HG03442 (cell line): Measurements from ENCODE around the gene RASSF7.

Source experiments
- ATAC-seq: cut with Tn5 transposase; IDR thresholded peaks from one replicate; pipeline ENCODE4 v1.9.1; 2021; ENCODE audit warnings: mild to moderate bottlenecking, moderate library complexity; ENCODE audit not compliant: unreplicated experiment

Gene RASSF7

DNA sequence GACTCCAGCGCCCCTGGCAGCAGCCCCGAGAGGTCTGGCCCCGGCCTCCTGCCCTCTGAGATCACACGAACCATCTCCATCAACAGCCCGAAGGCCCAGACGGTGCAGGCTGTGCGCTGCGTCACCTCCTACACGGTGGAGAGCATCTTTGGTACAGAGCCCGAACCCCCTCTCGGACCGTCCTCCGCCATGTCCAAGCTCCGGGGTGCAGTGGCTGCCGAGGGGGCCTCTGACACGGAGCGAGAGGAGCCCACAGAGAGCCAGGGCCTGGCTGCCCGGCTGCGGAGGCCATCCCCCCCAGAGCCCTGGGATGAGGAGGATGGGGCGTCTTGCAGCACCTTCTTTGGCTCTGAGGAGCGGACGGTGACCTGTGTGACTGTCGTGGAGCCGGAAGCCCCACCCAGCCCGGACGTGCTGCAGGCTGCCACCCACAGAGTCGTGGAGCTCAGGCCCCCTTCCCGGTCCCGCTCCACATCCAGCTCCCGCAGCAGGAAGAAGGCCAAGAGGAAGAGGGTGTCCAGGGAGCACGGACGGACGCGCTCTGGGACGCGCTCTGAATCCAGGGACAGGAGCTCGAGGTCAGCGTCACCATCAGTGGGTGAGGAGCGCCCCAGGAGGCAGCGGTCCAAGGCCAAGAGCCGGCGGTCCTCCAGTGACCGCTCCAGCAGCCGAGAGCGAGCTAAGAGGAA, 47.3 kb downstream of the RASSF7 start:
- no peak for ATAC-seq

- ATAC-seq = no peak
Observed at GRCh38 chr11:608791-609251, 48.1 kb downstream of the RASSF7 start.

DNA sequence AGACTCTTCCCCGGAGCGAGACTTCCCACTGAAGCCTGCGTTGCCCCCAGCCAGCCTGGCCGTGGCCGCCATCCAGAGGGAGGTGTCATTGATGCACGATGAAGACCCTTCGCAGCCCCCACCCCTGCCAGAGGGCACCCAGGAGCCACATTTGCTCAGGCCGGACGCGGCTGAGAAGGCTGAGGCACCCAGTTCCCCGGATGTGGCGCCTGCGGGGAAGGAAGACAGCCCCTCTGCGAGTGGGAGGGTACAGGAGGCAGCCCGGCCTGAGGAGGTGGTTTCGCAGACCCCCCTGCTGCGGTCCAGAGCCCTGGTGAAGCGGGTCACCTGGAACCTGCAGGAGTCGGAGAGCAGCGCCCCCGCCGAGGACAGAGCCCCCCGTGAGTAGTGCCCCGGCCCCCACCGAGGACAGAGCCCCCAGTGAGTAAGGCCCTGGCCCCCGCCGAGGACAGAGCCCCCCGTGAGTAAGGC, 48.6 kb downstream of the RASSF7 start:
- no peak for ATAC-seq

GRCh38 chr11:610146-610801, 49.5 kb downstream of the RASSF7 start:
- no peak for ATAC-seq

DNA sequence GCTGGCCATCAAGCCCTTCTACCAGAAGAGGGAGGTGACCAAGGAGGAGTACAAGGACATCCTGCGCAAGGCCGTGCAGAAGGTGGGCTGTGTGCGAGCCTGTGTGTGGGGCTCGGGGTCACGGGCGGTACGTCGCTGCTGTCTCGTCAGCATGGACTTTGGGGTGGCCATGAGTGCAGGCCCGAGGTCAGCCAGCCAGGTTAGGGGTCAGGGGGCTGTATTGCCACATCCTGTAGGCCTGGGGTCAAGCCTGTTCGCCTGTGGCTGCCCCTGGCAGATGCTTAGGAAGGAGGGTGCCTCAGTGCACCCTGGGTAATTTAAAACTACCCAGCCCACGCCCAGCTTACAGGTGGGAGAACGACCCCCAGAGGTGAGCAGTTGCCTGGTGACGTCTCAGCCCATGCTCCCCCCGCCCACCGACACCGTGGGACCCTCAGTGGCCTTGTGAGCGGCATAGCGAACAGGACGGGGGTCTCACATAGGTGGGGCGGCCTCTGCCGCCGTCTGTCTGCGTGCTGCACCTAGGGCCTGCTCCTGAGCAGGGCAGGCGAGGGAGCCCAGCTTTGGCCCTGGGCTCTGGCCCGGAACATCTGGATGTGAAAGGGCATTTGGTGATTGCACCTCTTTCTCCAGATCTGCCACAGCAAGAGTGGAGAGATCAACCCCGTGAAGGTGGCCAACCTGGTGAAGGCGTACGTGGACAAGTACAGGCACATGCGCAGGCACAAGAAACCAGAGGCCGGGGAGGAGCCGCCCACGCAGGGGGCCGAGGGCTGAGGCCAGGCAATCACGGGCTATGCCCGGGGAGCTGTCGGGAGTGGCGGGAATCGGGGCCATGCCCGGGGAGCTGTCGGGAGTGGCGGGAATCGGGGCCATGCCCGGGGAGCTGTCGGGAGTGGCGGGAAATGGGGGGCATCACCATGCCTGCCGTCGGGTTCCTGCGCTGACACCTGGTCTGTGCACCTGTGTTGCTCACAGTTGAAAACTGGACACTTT, 50.5 kb downstream of the RASSF7 start:
- ATAC-seq = no peak

DNA sequence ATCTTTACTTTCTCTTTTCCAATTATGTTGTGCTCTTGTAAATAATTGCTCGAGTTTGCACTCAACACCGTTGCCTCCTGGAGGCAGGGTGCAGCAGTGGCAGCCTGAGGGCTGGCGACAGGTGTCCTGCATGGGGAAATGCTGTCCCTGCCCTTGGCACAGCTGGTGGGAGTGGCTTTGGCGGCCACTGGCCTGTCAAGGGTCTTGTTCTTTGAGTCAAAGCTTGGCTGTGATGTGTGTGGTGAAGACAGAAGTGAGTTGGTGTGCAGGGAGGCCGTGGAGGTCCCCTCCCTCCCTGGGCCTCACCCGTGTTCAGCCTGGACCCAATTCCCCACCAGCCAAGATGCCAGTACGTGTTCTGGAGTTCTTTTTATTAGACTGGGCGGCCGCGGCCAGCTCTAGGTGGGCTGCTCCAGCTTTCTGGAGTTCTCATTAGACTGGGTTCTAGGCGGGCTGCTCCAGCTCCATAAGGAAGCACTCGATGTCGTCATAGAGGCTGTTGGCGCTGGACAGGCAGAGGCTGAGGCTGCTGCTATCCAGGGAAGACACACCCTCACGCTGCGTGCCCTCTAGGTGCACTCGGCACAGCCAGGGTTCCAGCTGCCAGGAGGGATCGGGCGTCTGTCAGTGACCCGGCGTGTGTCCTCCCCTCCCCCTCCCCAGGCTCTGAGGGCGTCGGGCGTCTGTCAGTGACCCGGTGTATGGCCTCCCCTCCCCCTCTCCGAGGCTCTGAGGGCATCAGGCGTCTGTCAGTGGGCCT, 51.6 kb downstream of the RASSF7 start:
- no peak for ATAC-seq

DNA sequence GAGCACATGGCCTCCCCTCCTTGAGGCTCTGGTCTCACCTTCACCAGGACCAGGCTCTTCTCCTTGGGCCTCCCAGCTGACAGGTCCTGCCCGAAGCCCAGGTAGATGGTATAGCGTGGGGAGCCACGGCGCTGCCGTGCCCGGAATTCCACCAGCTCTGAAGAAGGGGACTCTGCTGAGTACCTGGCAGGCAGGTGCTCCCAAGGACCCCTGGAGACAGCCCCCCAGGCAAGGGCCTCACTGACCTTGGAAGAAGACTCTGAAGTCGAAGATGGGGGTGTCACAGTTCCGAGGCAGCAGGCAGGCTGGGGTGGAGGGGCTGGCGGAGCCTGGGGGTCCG, 52.2 kb downstream of the RASSF7 start:
- no peak for ATAC-seq

GRCh38 chr11:613369-613968, 52.7 kb downstream of the RASSF7 start:
- no peak for ATAC-seq
